ENCODE data around the gene ZNF397.
A peak's percentile ranks its signal among the peaks of the same experiment; 100 is the strongest.

Gene ZNF397

DNA sequence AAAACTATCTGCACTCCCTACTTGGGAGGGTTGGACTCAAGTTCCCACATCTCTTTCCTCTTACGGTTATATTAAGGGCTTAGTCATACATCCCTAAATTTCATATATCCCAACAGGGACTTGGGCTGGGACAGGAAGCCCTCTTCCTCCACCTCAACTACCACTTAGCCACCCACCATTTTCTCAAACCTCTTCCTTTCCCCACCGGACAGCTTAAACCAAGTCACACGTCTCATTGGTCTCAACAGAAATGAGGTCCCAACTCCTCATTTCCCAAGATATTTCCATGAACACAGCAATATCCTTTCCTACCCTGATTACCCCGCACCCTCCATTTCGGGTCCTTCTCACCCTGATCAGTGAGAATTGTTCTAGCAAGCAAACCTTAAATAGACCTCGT is 48.5 kb downstream of the ZNF397 start:
- Histone ChIP-seq H3K27ac (peak overlapping the region; percentile 63 to 95 (median 85)), H3K4me3 (peak overlapping the region; percentile 54 to 83 (median 71))

DNA sequence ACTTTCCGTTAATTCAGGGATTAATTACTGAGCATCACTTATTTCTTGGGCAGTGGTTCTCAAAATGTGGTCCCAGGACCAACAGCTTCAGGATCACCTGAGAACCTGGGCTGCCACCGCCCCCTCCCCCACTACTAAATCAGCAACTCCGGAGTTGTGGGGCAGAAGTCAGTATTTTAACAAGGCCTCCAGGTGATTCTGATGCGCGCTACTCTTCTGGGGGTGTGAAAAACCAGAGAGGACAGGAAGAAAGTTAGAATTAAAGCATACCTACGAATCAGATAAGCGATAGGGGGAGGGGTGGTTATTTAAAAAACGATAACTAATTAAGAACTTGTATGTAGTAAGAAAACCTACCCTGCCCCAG is 48.9 kb downstream of the ZNF397 start:
- Histone ChIP-seq H3K27ac (peak overlapping the region; percentile 63 to 95 (median 85)), H3K4me3 (peak overlapping the region; percentile 54 to 83 (median 71))

DNA sequence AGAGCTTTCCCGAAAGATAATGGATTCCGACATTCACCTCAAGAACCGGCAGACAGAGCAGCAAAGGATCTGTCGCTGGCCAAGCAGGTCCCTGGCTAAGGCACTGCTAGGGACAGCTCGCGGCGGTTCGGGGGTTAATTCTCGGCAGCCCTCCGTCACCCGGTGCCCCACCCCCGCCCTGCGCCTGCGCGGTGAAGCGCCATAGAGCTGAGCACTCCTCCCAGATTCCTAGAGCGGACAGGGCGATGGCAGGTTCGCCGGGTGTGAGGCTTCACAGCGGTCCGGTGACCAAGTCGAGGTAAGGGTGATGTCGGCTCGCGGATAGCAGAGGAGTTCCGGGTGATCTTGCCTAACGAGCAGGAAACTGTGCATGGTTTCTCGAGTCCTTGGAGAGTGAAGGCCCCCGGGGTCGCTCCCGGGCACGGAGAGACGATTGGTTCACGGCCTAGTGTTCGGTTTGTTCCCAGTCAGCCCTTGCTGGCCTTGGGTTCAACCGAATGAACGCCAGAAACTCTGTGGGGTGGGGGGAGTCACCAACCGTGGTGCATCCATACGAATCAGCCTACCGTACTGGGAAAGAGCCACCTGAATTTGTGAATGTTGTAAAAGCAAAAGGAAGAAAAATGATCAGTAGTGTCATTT is 49.4 kb downstream of the ZNF397 start, which contains the start of gene ZSCAN30:
Gene ZSCAN30 (minus strand): TSS at position 136 of the 642 bp plus-strand sequence. CDS start 25,877 bp downstream, outside the sequence.
- H3K4me3 ChIP-seq: peak within 1 kb of the TSS; percentile 54 to 83 (median 71)
- H3K27ac ChIP-seq: peak within 1 kb of the TSS; percentile 64 to 95 (median 85)

DNA sequence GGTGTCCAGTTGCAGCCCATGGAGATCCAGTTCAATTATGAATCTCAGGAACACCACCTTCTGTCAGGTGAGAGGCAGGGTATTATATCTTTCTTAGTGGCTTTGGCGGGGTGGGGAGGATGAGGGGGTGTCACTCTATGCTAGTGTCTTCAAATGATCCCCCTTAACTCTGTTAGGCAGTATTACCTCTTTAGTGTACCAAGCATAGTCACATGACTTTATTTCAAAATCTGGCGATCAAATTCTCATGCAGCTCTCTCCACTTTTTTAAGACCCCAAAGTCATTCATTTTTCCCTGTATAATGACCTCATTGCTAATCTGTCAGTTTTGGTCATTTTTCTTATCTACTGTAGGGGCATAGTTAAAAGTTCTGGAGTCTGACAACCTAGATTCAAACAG is 50.3 kb downstream of the ZNF397 start:
- peak overlapping the region in 4 of 21 experiments; percentile 82 to 95 (median 86) for H3K27ac ChIP-seq
- peak overlapping the region in 5 of 7 experiments; percentile 54 to 83 (median 57) for H3K4me3 ChIP-seq

DNA sequence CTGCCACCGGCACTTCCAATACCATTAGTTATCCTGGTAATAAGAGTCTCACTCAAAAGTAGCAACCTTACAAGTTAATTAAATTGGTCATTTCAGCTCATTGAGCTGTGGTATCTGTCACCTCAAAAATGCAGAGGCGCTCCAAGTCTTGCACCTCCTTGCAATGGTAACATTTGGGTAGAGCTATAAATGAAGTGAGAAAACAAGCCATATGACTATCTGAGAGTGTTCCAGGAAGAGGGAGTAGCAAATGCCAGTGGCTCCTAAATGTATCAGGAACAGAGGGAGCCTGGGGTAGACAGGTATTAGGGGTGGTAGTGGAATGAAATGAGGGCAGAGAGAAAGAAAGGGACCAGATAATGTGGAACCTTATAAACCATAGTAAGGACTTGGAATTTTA is 55.2 kb downstream of the ZNF397 start:
- H3K4me3 ChIP-seq: no peak overlapping the region
- no peak overlapping the region for H3K27ac ChIP-seq

DNA sequence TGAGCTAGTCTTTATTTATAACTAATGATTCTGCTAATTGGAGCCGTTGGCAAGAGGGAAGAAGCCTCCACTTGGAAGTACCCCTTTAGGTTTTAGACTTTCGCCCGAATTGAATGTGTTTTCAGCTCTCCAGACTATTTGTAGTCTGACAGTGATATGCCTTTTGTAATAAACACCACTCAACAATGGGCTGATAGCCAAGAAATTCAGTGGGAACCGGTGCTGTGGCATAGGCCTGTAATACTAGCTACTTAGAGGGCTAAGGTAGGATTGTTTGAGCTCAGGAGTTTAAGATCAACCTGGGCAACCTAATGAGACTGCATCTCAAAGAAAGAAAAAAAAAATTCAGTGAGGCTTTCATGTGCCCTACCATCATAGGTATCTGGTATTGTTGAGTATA is 62.8 kb downstream of the ZNF397 start:
- Histone ChIP-seq H3K4me3 (no peak overlapping the region), H3K27ac (no peak overlapping the region)

DNA sequence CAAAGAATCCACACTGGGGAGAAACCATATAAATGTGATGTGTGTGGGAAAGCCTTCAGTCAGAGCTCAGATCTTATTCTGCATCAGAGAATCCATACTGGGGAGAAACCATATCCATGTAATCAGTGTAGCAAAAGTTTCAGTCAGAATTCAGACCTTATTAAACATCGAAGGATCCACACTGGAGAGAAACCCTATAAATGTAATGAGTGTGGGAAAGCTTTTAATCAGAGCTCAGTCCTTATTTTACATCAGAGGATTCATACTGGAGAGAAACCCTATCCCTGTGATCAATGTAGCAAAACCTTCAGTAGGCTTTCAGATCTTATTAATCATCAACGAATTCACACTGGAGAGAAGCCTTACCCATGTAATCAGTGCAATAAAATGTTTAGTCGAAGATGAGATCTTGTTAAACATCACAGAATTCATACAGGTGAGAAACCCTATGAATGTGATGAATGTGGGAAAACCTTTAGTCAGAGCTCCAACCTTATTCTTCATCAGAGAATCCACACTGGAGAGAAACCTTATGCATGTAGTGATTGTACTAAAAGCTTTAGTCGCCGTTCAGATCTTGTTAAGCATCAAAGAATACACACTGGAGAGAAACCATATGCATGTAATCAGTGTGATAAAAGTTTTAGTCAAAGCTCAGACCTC is 65.9 kb downstream of the ZNF397 start:
- no peak overlapping the region for H3K4me3 ChIP-seq

More for the DNA sequence above, 65.9 kb downstream of the ZNF397 start:
- no peak overlapping the region for H3K27ac ChIP-seq
